ENCODE results near the gene TP53.

Gene TP53

DNA sequence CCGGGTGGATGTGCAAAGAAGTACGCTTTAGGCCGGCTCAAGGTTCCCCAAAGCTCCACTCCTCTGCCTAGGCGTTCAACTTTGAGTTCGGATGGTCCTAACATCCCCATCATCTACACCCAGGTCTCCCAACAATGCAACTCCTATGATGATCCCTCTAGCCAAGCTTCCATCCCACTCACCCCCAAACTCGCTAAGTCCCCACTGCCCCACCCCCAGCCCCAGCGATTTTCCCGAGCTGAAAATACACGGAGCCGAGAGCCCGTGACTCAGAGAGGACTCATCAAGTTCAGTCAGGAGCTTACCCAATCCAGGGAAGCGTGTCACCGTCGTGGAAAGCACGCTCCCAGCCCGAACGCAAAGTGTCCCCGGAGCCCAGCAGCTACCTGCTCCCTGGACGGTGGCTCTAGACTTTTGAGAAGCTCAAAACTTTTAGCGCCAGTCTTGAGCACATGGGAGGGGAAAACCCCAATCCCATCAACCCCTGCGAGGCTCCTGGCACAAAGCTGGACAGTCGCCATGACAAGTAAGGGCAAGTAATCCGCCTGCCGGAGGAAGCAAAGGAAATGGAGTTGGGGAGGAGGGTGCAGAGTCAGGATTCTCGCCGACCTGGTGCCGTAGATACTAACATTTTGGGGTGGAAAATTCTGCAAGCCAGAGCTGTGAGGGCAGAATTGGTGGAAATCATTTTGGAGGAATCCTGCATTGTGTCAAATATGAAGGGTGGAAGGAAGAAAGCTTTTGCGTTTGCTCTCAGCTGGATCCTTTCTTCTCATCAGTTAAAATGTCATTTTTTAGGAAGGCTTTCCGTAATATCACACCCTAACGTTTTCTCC lies at the start of gene TP53:
Gene TP53, minus strand, starts transcription at position 419 of the 836 bp plus-strand sequence. CDS start 10,896 bp downstream, outside the sequence.
- DNase-seq = peak; percentile 98

DNA sequence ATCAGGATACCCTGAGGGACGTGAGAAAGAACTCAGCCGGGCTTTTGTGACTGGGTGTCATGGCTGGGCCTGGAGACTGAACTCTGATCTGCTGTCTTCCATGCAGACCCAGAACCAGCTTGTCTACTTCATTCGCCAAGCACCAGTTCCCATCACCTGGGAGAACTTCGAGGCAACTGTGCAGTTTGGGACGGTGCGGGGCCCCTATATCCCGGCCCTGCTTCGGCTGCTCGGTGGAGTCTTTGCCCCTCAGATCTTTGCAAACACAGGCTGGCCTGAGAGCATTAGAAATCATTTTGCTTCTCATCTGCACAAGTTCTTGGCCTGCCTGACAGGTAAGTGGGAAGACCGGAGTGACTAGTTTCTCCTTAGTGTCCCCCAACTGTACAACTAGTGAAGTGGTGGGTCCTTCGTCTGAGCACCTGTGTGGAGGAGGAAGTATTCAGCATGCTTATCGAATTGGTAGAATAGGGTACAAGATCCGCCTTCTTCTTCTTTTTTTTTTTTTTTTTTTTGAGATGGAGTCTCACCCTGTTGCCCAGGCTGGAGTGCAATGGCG lies 45.8 kb upstream of the TP53 start:
- no peak for DNase-seq

DNA sequence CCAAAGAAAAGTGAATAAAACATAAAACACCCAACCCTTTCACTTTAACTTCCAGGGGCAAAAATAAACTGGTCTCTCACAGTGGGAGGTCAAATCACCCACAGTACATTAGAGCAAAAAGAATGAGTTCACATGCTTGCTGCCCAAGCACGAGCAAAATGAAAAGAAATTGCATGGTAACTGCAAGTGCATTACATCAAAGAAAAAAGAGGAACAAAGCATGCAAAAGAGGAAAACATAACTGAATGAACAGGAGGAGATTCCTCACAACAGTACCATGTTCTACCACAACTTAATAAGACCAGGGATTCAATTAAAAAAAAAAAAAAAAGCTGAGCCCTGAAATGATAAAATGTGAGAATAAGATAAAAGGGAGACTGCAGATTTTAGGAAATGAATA lies 42.5 kb upstream of the TP53 start:
- no peak for DNase-seq

DNA sequence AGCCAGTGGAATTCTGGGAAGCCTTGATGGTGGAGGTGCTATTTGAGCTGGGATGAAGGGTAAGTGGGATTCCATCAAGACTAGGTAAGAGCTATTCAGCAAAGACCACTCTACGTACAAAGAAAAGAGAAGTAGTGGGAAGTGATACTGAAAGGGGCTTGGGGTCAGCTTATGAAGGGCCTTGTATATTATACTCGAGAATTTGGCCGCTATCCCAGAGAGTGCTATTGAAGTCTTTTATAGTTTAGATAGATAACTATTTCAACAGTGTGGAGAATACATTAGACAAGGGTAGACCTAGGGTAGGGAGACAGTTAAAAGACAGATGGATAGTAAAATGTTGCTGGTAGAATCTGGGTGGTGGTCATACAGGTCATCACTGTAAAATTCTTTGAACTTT lies 40.6 kb upstream of the TP53 start:
- no peak for DNase-seq

- DNase-seq = no peak
Observed at GRCh38 chr17:7721612-7722011, 34.3 kb upstream of the TP53 start.

- DNase-seq = peak; percentile 93
Observed at GRCh38 chr17:7720125-7720524, 32.8 kb upstream of the TP53 start.

DNA sequence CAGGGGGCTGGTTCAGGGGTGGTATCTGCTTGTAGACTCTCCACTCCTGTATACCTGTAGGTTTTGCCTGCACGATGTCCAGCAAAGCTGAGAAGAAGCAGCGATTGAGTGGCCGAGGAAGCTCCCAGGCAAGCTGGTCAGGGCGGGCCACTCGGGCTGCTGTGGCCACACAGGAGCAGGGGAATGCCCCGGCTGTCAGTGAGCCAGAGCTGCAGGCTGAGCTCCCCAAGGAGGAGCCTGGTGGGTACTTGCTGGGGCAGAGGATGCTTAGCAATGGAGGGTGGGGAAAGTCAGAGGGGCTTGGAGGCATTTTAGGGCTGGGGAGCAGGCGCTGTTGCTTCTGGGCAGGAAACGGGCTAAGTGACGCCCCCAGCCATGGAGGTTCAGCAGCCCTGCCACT lies 32.4 kb upstream of the TP53 start:
- DNase-seq = no peak

DNA sequence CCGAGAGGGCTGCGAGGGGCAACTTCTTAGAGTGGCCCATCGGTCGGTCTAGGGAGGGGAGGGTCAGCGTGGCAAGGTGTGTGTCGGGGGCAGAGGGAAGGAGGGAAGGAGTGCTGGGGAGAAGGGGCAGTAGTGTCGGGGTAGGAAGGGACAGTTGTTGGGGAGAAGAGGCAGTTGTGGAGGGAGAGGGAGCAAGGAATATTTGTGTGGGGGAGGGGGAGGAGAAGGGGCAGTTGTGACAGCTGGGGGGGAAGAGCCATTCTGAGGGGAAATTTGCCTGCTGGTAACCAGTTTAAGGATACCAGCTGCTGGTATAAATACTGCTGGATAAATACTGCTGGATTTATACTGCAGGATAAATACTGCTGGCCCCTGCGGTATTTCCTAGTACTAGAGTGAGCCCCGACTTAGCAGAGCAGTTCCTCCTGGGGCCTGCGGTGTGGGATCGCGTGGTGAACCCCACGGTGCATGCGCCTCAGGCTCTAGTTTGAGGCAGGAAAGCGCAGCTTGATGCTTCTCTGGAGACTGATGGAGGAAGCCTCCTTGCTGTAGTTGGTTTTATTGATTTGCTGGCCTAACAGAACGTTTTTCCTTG lies 30.6 kb upstream of the TP53 start:
- DNase-seq = peak; percentile 93

DNA sequence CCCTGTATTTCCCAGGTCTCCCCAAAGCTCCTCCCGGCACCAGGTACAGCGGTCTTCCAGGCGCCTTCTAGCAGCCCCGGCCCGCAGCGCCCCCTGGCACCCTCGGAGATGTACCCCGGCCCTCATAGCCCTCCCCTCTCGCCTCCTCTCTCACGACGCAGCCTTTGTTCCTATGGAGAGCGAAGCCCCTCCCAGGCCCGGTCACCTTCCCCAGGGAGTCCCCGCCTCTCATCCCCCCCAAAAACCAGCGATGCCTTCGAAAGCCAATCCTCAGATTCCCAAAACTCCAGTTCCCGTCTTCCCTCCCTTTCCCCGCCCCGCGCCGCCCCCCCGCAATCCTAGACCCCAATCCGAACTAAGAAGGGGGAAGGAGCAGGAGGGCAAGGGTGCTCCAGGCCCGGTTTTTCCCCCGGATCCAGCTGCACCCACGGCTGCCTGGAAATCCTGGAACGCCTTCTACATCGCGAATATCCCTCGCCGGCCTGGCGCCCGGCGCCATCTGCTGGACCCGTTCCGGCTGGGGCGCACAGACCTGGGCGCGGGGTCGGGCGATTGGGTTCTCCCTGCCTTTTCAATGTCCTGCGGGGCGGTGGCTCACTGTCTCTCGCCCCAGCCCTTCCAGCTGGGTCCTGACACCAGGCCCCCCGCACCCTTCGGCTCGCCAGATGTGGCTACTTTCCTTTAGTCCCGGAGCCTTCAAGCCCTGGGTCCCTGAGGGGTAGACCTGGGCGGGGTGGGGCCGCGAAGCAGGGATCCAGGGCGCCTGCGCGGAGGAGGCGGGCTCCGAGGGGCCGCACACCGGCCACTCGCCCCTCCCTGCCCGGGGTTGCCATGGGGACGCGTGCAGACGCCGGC lies 29.8 kb upstream of the TP53 start, which contains the start of gene DNAH2:
Gene DNAH2, plus strand, starts transcription at position 844 of the 855 bp plus-strand sequence. CDS start 1,991 bp downstream, outside the sequence.
- DNase-seq = peak; percentile 99

DNA sequence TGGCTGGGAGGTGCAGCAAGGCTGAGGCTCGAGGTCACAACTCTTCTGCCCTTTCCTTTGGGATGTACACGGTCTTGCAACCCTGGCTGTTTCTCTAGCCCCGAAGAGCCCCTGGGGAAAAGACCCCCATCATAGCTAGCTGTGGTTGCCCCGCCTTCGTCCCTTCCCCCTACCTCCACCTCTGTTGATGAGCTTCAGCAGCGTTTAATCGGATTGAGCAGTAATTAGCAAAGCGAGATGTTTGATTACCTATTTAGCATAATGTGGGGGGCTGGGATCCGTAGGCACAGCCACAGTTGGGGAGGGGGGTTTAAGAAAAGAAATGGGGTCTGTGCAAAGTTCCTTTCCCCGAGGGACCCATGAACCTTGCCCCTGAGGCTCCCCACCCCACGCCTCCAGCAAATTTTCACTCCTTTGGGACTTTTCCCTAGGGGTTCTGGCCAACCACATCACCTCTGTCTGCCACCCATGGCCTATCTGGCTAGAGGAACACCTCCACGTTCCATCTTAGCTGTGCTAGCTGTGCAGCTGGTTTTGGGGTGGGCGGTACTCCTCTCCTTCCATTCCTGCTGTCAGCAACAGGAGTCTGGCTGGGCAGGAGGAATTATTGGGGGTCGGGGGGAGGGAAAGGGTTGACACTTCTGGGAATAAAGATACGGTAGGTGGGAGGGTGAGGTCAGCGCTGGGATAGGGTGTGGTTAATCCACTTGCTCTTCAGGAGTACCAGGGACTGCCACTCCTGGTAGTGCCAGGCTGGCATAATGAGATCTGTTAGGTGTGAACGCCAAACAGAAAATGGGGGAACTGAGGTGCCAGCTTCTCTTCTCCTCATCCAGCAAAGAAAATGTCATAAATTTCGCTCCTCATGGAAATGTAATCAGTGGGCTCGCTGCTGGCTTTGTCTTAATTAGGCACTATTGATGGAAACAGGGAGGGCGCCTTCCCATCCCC lies 28.9 kb upstream of the TP53 start:
- peak; percentile 91 for DNase-seq

GRCh38 chr17:7714721-7715594 lies 27.7 kb upstream of the TP53 start:
- DNase-seq = peak; percentile 63

GRCh38 chr17:7713782-7714181 lies 26.5 kb upstream of the TP53 start:
- DNase-seq = no peak

GRCh38 chr17:7712111-7712771 lies 25.0 kb upstream of the TP53 start:
- peak; percentile 61 for DNase-seq

GRCh38 chr17:7711051-7711755 lies 23.9 kb upstream of the TP53 start:
- peak; percentile 66 for DNase-seq

GRCh38 chr17:7710301-7710700 lies 23.0 kb upstream of the TP53 start:
- no peak for DNase-seq

GRCh38 chr17:7709031-7709430 lies 21.7 kb upstream of the TP53 start:
- DNase-seq = no peak

DNA sequence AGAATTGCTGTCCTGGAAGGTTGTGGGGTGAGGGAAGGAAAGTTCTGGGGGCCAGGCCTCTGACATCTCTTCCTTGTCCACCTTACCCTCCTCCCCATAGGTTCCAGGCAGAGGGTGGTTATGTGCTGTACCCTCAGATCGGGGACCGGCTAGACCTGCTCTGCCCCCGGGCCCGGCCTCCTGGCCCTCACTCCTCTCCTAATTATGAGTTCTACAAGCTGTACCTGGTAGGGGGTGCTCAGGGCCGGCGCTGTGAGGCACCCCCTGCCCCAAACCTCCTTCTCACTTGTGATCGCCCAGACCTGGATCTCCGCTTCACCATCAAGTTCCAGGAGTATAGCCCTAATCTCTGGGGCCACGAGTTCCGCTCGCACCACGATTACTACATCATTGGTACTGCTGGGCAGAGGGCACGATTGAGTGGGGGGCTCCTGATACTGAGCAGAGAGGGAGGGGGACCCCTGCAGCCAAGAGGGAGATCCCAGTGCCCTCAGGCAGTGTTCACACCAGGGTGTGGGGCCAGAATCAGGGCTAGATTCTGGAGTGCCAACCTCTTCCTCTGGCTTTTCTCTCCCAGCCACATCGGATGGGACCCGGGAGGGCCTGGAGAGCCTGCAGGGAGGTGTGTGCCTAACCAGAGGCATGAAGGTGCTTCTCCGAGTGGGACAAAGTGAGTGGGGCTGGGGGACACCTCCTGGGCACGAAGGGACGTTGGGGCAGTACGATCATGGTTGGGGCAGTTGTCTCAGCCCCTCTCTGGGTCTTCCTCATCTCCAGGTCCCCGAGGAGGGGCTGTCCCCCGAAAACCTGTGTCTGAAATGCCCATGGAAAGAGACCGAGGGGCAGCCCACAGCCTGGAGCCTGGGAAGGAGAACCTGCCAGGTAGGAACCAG lies 20.8 kb upstream of the TP53 start:
- no peak for DNase-seq

DNA sequence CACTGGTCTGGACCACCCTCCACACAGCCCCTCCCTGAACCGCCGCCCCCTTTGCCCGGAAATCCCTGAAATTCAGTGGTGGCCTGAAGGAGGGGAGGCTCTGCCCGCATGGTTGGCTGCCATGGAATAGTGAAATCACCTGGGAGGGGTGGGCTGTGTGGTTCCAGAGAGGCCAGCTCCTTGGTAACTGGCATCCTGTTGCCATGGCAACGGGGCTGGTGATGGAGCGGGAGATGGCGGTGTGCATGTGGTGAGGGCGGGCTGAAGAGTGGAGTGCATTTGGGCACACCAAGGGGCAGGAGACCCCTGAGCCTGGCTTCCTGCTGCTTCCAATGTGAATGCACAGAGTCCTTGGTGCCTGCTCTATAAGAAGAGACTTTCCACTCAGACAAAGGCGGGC lies 20.2 kb upstream of the TP53 start:
- no peak for DNase-seq
